Neuron (in vitro differentiated cells): ENCODE data around the gene SERPING1.

Experiments
- H2AFZ ChIP-seq: one replicate; pipeline ENCODE4 v1.6.1; 2013; ENCODE audit warnings: low read depth, mild to moderate bottlenecking, inconsistent platforms, low read length, moderate library complexity
- H3K27me3 ChIP-seq: one replicate; pipeline ENCODE4 v1.6.1; 2013; ENCODE audit warnings: low read length; ENCODE audit not compliant: insufficient read depth
- H3K36me3 ChIP-seq: one replicate; pipeline ENCODE4 v1.6.1; 2013; ENCODE audit warnings: low read length; ENCODE audit not compliant: insufficient read depth
- H3K4me1 ChIP-seq: one replicate; pipeline ENCODE4 v1.6.1; 2013; ENCODE audit warnings: low read length; ENCODE audit not compliant: insufficient read depth
- H3K4me3 ChIP-seq: 2 replicates; pipeline ENCODE4 v1.5.1; 2013; ENCODE audit warnings: mild to moderate bottlenecking, low read length, moderate library complexity
- H3K9me3 ChIP-seq: one replicate; pipeline ENCODE4 v1.6.1; 2013; ENCODE audit warnings: low read length

Gene SERPING1

DNA sequence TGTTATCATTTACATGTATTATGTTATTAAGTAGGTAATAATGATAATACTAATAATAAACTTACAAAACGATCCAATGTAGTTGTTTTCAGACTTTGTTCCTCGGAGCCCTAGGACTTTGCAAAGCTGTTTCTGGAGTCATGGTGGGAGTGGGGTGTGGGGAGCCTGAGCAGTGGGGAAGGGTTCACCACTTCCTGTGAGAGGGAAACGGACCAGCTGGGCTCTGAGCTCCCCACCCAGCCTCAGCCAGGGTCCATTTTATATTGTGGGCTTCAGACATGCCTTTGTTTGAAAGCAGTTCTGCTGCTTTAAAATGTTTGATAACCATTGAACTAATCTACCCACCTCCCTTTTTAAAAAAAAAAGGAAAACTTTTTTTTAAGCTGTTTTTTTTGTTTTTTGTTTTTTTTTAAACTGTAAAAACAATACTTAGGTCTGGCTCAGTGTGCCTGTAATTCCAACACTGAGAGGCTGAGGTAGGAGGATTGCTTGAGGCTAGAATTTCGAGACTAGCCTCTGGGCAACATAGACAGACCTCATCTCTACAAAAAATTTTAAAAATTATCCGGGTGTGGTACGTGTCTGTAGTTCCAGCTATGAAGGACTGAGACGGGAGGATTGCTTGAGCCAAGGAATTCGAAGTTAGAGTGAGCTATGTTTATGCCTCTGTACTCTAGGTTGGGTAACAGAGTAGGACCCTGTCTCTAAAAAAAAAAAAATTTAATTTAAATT lies 7.0 kb downstream of the SERPING1 start:
- Histone ChIP-seq H2AFZ (no peak overlapping the region), H3K27me3 (no peaks in the 10 kb centered on the region), H3K36me3 (peaks cover 23% of the 10 kb centered on the region), H3K9me3 (no peaks in the 10 kb centered on the region), H3K4me1 (peaks cover 6% of the 10 kb centered on the region), H3K4me3 (no peak overlapping the region)

DNA sequence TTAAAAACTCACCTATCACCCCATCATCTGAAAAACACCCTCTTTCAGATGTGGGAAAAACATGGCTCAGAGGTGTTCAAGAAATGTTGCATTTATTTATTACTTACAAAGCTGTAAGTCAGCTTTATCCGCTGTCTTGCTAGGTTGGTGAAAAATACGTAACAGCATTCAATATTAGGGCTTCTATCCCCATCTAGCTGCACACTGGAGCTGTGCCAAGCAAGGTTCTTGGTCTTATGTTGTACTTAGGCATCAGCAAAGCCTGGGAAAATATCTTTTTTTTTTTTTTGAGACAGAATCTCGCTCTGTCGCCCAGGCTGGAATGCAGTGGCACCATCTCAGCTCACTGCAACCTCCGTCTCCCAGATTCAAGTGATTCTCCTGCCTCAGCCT lies 7.5 kb downstream of the SERPING1 start:
- Histone ChIP-seq H3K27me3 (no peaks in the 10 kb centered on the region), H3K4me1 (peaks cover 3% of the 10 kb centered on the region), H3K36me3 (peaks cover 27% of the 10 kb centered on the region), H3K9me3 (no peaks in the 10 kb centered on the region), H3K4me3 (no peak overlapping the region), H2AFZ (no peak overlapping the region)

DNA sequence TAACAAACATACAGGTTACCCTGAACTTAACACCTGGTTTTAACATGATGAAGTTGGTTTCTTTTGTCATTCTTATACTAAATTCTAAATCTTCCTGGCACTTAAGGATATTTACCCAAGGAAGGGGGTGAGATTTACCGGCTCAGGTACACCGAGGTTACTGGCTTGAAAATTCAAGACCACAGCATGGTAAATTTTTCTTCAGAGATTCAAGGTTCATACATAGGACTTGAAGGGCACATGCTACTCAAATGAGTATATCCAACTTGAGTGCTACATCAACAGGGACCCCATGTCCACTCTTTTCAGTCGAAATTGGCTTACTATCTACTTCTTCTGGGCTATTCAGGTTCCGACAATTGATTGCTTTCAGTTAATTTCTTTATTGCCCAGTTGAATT lies 12.7 kb downstream of the SERPING1 start:
- Histone ChIP-seq H3K4me1 (no peaks in the 10 kb centered on the region), H3K9me3 (no peaks in the 10 kb centered on the region), H2AFZ (no peak overlapping the region), H3K4me3 (no peak overlapping the region), H3K36me3 (peaks cover 67% of the 10 kb centered on the region), H3K27me3 (no peaks in the 10 kb centered on the region)

DNA sequence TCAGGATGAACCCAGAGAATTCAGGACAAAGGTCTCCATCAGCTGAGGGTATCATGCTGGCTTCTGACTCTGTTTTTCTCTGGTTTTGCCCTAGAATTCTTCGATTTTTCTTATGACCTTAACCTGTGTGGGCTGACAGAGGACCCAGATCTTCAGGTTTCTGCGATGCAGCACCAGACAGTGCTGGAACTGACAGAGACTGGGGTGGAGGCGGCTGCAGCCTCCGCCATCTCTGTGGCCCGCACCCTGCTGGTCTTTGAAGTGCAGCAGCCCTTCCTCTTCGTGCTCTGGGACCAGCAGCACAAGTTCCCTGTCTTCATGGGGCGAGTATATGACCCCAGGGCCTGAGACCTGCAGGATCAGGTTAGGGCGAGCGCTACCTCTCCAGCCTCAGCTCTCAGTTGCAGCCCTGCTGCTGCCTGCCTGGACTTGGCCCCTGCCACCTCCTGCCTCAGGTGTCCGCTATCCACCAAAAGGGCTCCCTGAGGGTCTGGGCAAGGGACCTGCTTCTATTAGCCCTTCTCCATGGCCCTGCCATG lies 16.8 kb downstream of the SERPING1 start:
- no peaks in the 10 kb centered on the region for H3K4me1 ChIP-seq
- H3K9me3 ChIP-seq: no peaks in the 10 kb centered on the region
- no peaks in the 10 kb centered on the region for H3K27me3 ChIP-seq
- H2AFZ ChIP-seq: no peak overlapping the region
- H3K36me3 ChIP-seq: peaks cover 53% of the 10 kb centered on the region
- no peak overlapping the region for H3K4me3 ChIP-seq

DNA sequence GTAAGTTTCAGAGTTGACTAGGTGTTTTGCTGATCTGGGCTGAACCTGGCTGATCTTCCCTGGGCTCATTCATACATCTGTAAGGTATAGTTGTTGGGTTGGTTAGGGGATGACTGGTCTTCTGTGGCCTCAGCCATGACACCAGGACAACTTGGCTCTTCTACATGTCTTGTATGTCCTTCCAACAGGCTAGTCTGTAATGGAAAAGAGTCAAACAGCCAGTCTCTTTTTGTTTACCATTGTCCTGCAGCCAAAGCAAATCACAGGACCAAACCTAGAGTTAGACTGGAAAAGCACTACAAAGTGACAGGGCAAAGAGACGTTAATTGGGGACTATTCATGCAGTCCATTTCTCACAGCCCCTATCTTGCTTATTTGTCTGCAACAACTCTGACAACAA lies 17.8 kb downstream of the SERPING1 start:
- Histone ChIP-seq H3K27me3 (no peaks in the 10 kb centered on the region), H3K4me3 (no peak overlapping the region), H2AFZ (no peak overlapping the region), H3K36me3 (peaks cover 49% of the 10 kb centered on the region), H3K4me1 (no peaks in the 10 kb centered on the region), H3K9me3 (peaks cover 3% of the 10 kb centered on the region)

DNA sequence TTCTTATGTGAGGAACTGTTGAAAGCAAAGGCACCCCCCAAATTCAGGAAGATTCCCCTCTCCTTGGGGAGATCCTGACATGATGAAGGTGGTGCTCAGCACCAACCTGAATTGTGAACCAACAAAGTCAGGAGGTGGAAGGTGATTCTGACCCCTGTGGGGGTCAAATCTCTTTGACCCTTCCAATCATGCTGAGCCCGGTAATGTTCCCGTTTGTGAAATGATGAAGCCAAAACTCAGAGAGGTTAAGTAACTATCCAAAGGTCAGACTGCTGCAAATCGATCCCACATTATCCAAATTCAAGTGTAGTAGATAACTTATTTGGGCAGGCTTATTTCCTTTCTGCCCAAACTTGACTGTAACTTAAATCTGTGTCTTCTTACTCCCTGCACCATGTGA lies 19.1 kb downstream of the SERPING1 start:
- Histone ChIP-seq H3K36me3 (peaks cover 39% of the 10 kb centered on the region), H3K9me3 (peaks cover 3% of the 10 kb centered on the region), H3K27me3 (no peaks in the 10 kb centered on the region), H3K4me1 (no peaks in the 10 kb centered on the region), H3K4me3 (no peak overlapping the region), H2AFZ (no peak overlapping the region)

DNA sequence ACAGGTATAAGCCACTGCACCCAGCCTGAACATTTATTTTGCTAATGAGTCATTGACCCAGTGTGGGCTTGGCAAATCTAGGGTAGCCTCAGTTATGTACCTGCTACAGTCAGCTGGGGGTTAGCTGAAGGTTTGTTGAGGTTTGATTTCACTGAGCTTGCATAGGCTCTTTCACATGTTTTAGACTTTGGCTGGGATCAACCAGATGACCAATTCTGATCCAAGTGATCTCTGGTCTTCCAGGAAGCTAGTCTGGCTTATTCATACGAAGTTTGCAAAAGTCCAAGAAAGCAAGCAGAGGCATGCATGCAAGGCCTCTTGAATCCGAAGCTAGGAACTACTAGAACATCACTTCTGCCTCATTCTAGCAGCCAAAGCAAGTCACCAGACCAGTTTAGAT lies 21.0 kb downstream of the SERPING1 start:
- H3K4me1 ChIP-seq: no peaks in the 10 kb centered on the region
- no peak overlapping the region for H2AFZ ChIP-seq
- peaks cover 3% of the 10 kb centered on the region for H3K9me3 ChIP-seq
- H3K4me3 ChIP-seq: no peak overlapping the region
- H3K27me3 ChIP-seq: no peaks in the 10 kb centered on the region
- H3K36me3 ChIP-seq: peaks cover 23% of the 10 kb centered on the region

DNA sequence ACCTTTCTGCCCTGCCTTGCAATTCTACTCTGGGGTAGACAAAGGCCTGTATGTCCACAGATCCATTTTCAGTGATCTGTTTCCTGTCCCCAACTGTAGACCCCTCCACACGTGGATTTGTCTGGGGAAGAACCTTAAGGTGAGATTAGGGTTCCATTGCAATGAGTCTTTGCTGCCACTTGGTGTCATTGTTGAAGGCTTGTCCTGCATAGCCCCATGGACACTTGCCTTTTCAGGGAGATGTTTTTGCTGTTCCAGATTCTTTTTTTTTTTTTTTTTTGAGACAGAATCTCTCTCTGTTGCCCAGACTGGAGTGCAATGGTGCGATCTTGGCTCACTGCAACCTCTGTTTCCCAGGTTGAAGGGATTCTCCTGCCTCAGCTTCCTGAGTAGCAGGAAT lies 21.8 kb downstream of the SERPING1 start:
- H2AFZ ChIP-seq: no peak overlapping the region
- H3K36me3 ChIP-seq: peaks cover 14% of the 10 kb centered on the region
- H3K27me3 ChIP-seq: no peaks in the 10 kb centered on the region
- H3K9me3 ChIP-seq: peaks cover 3% of the 10 kb centered on the region
- H3K4me1 ChIP-seq: no peaks in the 10 kb centered on the region
- no peak overlapping the region for H3K4me3 ChIP-seq

DNA sequence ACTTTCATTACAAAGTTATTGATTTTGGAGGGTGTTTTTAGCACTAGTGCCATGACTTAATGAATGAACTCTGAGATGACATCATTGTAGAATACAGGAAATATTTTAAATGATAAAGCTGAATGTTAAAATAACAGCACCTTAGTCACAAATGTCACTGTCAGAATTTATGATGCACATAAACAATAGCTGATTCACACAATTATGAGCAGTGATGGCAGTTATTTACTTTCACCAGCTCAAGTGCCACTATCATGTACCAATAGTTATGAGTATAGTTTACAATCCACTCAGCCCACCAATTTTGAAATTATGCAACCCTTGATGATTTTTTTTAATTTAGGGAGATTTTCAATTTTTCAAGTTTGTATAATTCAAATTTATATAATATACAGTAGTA lies 23.0 kb downstream of the SERPING1 start:
- H3K4me3 ChIP-seq: no peak overlapping the region
- no peak overlapping the region for H2AFZ ChIP-seq
- peaks cover 3% of the 10 kb centered on the region for H3K9me3 ChIP-seq
- no peaks in the 10 kb centered on the region for H3K27me3 ChIP-seq
- no peaks in the 10 kb centered on the region for H3K4me1 ChIP-seq
- H3K36me3 ChIP-seq: peaks cover 4% of the 10 kb centered on the region

DNA sequence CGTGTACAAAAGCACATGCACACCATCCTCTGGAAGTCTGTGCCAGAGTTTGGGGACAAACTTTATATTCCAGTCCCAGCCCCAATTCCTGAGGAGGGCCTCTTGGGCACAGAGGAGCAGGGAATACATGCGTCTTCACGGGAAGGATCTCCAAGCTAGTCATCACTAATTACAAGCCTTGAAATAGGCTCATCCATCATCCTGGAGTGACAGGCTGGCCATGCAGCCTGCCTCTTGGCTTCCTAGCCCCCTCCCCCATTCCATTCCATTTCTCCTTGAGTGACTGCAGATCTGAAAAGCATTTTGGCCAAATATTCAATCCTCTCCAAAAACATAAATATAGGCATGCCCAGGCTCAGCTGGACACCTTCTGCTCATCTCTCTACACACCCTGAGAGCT lies 24.8 kb downstream of the SERPING1 start:
- Histone ChIP-seq H3K9me3 (peaks cover 3% of the 10 kb centered on the region), H3K36me3 (peaks cover 3% of the 10 kb centered on the region), H2AFZ (no peak overlapping the region), H3K27me3 (no peaks in the 10 kb centered on the region), H3K4me3 (no peak overlapping the region), H3K4me1 (no peaks in the 10 kb centered on the region)

DNA sequence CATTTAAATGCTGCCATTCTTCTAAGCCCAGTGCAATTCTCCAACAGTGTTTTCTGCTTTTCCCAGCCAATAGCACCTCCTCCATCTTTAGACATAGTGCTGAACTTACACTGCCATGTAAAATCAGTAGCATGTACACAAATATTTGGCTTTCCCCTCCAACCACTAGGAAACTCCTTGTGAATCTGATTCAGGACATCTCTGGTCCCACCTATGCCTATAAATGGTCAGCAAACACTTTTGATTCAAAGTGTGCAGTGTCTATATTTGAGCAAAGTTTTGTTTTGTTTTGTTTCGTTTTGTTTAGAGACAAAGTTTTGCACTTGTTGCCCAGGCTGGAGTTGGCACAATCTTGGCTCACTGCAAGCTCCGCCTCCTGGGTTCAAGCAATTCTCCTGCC lies 27.4 kb downstream of the SERPING1 start:
- Histone ChIP-seq H3K27me3 (no peaks in the 10 kb centered on the region), H3K4me1 (no peaks in the 10 kb centered on the region), H3K36me3 (peaks cover under 1% of the 10 kb centered on the region), H3K9me3 (peaks cover 1% of the 10 kb centered on the region), H3K4me3 (no peak overlapping the region), H2AFZ (no peak overlapping the region)

DNA sequence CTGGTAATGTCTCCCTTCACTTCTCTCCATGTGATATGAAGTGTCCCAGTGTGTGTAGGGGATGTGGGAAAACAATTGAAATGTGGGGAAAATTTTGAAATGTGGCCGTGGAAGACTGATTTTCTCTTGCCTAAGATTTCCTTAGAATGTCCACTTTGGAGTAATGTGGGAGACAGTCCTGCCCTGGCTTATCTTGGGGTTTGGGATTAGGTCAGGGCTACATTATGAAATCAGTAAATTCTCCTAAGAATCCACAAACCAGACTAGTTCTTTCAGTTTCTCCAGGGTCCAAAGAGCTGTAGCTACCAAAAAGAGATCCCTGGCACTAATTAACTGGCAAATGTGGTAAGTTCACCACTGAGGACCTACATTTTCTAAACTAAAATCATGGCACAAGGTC lies 29.4 kb downstream of the SERPING1 start:
- Histone ChIP-seq H3K9me3 (no peaks in the 10 kb centered on the region), H3K27me3 (no peaks in the 10 kb centered on the region)

DNA sequence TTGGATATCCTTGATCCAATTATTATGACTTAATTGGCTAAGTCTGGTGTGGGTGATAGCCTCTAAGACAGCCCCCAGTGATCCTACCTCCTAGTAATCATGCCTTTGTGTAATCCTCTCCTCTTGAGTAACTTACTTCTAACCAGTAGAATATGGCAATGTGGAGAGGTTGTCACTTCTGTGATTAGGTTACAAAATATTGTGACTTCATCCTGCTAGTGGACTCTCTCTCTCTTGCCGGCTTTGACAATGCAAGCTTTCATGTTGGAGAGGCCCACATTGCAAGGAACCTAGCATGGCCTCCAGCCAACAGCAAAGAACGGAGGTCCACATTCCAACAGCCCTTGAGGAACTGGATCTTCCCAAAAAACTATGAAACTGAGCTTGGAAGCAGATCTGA lies 32.7 kb downstream of the SERPING1 start:
- Histone ChIP-seq H2AFZ (no peak overlapping the region), H3K4me3 (no peak overlapping the region)

More for the DNA sequence above, 29.4 kb downstream of the SERPING1 start:
- no peak overlapping the region for H2AFZ ChIP-seq
- H3K36me3 ChIP-seq: no peaks in the 10 kb centered on the region
- H3K4me1 ChIP-seq: no peaks in the 10 kb centered on the region
- H3K4me3 ChIP-seq: no peak overlapping the region

DNA sequence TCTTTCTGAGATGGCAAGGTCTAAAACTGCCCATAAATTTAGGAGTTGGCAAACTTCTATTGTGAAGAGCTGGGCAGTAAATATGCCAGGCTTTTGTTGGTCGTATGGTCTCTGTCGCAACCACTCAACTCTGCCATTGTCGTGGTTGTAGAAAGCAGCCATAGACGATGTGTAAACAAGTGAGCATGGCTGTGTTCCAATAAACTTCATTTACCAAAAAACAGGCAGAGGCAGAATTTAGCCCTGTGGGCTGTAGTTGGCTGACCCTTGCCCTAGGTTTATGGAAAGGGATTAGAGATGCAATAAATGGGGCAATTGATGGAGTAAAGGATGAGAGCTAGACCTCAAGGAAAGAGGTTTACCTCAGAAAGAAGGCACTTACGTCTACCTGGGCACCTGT lies 34.6 kb downstream of the SERPING1 start:
- Histone ChIP-seq H3K4me3 (no peak overlapping the region), H3K36me3 (no peaks in the 10 kb centered on the region), H3K27me3 (no peaks in the 10 kb centered on the region), H3K4me1 (no peaks in the 10 kb centered on the region), H3K9me3 (no peaks in the 10 kb centered on the region), H2AFZ (no peak overlapping the region)

More for the DNA sequence above, 32.7 kb downstream of the SERPING1 start:
- Histone ChIP-seq H3K36me3 (no peaks in the 10 kb centered on the region), H3K27me3 (no peaks in the 10 kb centered on the region), H3K9me3 (no peaks in the 10 kb centered on the region), H3K4me1 (no peaks in the 10 kb centered on the region)
